Pancreas (tissue), 10 donors: ENCODE data around the gene SREBF1. TPM values are rescaled to one million over a fixed set of nuclear protein-coding genes. Genes with fewer than 3 reads are reported as not detected.

Experiments used
- ATAC-seq, 4 donors: fragments of 200-7000 bp; cut with Tn5 transposase; one replicate each; pipeline versions ENCODE4 v1.8.0 to v1.9.1; 2020; ENCODE audit warnings: mild to moderate bottlenecking in 4 of 4, moderate library complexity in 4 of 4
- DNase-seq, 6 donors: peaks; one replicate each; pipeline ENCODE4 v3.0.0-alpha.2; 2020
- FAIRE-seq: peaks from 2 replicates; lab custom pipeline; 2012; peaks lifted over from hg19 to GRCh38; lab: Jason Lieb, UNC
- H3K27ac ChIP-seq, 4 donors: fragments of 200-600 bp; sonication (generic); 1 replicate in 3 of 4; 2 replicates in 1 of 4; pipeline versions ENCODE4 v1.5.0 to v1.8.0; 2020
- H3K27me3 ChIP-seq, 4 donors: fragments of 200-600 bp; one replicate each; pipeline ENCODE4 v1.8.0; 2021
- H3K36me3 ChIP-seq, 3 donors: fragments of 200-600 bp; sonication (generic) in 1 of 3; one replicate each; pipeline versions ENCODE4 v1.5.0 to v1.8.0; 2020 to 2021
- H3K4me1 ChIP-seq, 3 donors: fragments of 200-600 bp; one replicate each; pipeline ENCODE4 v1.8.0; 2021
- H3K4me3 ChIP-seq, 4 donors: fragments of 200-600 bp; sonication (generic) in 2 of 4; one replicate each; pipeline versions ENCODE4 v1.5.0 to v1.8.0; 2020 to 2021
- H3K9me3 ChIP-seq, 4 donors: fragments of 200-600 bp; one replicate each; pipeline ENCODE4 v1.8.0; 2021
- CTCF ChIP-seq, 4 donors: fragments of 200-600 bp; sonication (generic) in 3 of 4; IDR thresholded peaks; one replicate each; pipeline versions ENCODE4 v1.5.0 to v1.8.0; 2021; ENCODE audit warnings: antibody characterized with exemption in 4 of 4
- WGBS, 2 donors: extraction: QIAGEN DNeasy Blood & Tissue Kit; methylation state at CpG; one replicate each; pipeline ENCODE4 v1.1.7; 2013; 5-methylcytosine and 5-hydroxymethylcytosine counted together
- intact Hi-C, 3 donors: fragments of 100-400 bp; cut with DNase I; formaldehyde crosslinking; loops; one replicate each; pipeline versions ENCODE4 v1.11.1 to v1.14.2; 2022
- polyA plus RNA-seq, 2 donors: library from polyadenylated mRNA; stranded (reverse); fragments of 200-250 nt; gene quantifications; one replicate each; pipeline ENCODE4 v1.2.3, GENCODE V29; 2013
- total RNA-seq, 6 donors: library from RNA; stranded (reverse); fragmentation: NEBNext Ultra II Directional in 4 of 6; extraction: Animal tissue kit (Norgen Biotek cat#: 25700) in 4 of 6; gene quantifications; one replicate each; pipeline versions ENCODE4 v1.2.1 to v1.2.4, GENCODE V29; 2021 to 2023
- donor health status: healthy with polysubstance abuse.
- donor health status: DM: no; HTN: no; CAD: no; lungs with moderate emphysema.
- donor health status: DM: no; HTN: no; CAD: no.
- donor health status: control.
- donor health status: control.
- donor health status: Bipolar disorder and iron deficiency.
- donor health status: DM: yes; HTN: yes; CAD: no.
- donor health status: DM: no; HTN: no; CAD: no.
- donor health status: DM: no; HTN: no; CAD: no.
- donor health status: DM: yes; HTN: yes; CAD: no.

Gene SREBF1
- total and polyA plus RNA-seq, 8 donors, result 12.0 to 77.5 (median 32.3) TPM

- no peaks in the 10 kb centered on the region for H3K9me3 ChIP-seq
- H3K4me3 ChIP-seq, result no peak overlapping the region
- ATAC-seq, result no peak
- H3K27me3 ChIP-seq, result no peaks in the 10 kb centered on the region
- peak in 1 of 6 donors; percentile 47 for DNase-seq
- no peak overlapping the region for H3K27ac ChIP-seq
- FAIRE-seq, result no peak
- peaks cover 0 to 8% (median 3%) of the 10 kb centered on the region in 3 donors for H3K36me3 ChIP-seq
- no peak for TF ChIP-seq CTCF (IDR thresholded peaks at IDR 0.05)
- 93 to 94% methylated on average over 13 of the region's 13 CpGs for WGBS, 2 donors
- H3K4me1 ChIP-seq, result no peaks in the 10 kb centered on the region
- intact Hi-C loops, result no loop called here
Observed at GRCh38 chr17:17801800-17802481, 34.8 kb downstream of the SREBF1 start.

- no peak overlapping the region for H3K27ac ChIP-seq
- no peaks in the 10 kb centered on the region for H3K4me1 ChIP-seq
- H3K36me3 ChIP-seq, result peaks cover 0 to 21% (median 3%) of the 10 kb centered on the region in 3 donors
- ATAC-seq, result no peak
- TF ChIP-seq CTCF (IDR thresholded peaks at IDR 0.05), result no peak
- WGBS, 2 donors, result 88% methylated on average over 12 of the region's 12 CpGs
- H3K27me3 ChIP-seq, result no peaks in the 10 kb centered on the region
- no peaks in the 10 kb centered on the region for H3K9me3 ChIP-seq
- intact Hi-C loops, result no loop called here
- no peak for FAIRE-seq
- DNase-seq, result peak in 1 of 6 donors; percentile 49
- no peak overlapping the region for H3K4me3 ChIP-seq
Observed at GRCh38 chr17:17800504-17801021, 36.2 kb downstream of the SREBF1 start.

- peaks cover 0 to 30% (median 7%) of the 10 kb centered on the region in 3 donors for H3K36me3 ChIP-seq
- no peak for ATAC-seq
- intact Hi-C loops, result loop anchor here in 1 of 3 donors (10.0 kb wide), 1 partner anchor 124 kb away; no protein-coding TSS in a partner anchor
- no peaks in the 10 kb centered on the region for H3K27me3 ChIP-seq
- H3K9me3 ChIP-seq, result no peaks in the 10 kb centered on the region
- no peak overlapping the region for H3K27ac ChIP-seq
- H3K4me3 ChIP-seq, result no peak overlapping the region
- FAIRE-seq, result no peak
- 86 to 89% methylated on average over 16 of the region's 16 CpGs for WGBS, 2 donors
- no peak for TF ChIP-seq CTCF (IDR thresholded peaks at IDR 0.05)
- DNase-seq, result peak in 1 of 6 donors; percentile 61
- no peaks in the 10 kb centered on the region for H3K4me1 ChIP-seq
Observed at GRCh38 chr17:17798573-17799255, 38.1 kb downstream of the SREBF1 start.

- Histone ChIP-seq H3K27ac (no peak overlapping the region), H3K4me3 (no peak overlapping the region), H3K9me3 (no peaks in the 10 kb centered on the region), H3K36me3 (peaks cover 0 to 30% (median 7%) of the 10 kb centered on the region in 3 donors), H3K4me1 (no peaks in the 10 kb centered on the region), H3K27me3 (no peaks in the 10 kb centered on the region)
- TF ChIP-seq CTCF (IDR thresholded peaks at IDR 0.05), result no peak
- DNase-seq, result peak in 1 of 6 donors; percentile 61
- no peak for FAIRE-seq
- ATAC-seq, result no peak
- 91 to 94% methylated on average over 25 of the region's 25 CpGs for WGBS, 2 donors
- intact Hi-C loops, result loop anchor here in 1 of 3 donors (10.0 kb wide), 1 partner anchor 123 kb away; no protein-coding TSS in a partner anchor
Observed at GRCh38 chr17:17798010-17798556, 38.7 kb downstream of the SREBF1 start.
